GM21515 (cell line): ENCODE results near the gene NR2E3.
"Not testable (repeated sequence)": the region's sequence is repeated elsewhere in the genome, so short reads cannot be mapped to it uniquely, and the experiment has no call there.

Source experiments
- ATAC-seq: cut with Tn5 transposase; IDR thresholded peaks from one replicate; pipeline ENCODE4 v1.9.1; 2021; ENCODE audit not compliant: unreplicated experiment

Gene NR2E3

DNA sequence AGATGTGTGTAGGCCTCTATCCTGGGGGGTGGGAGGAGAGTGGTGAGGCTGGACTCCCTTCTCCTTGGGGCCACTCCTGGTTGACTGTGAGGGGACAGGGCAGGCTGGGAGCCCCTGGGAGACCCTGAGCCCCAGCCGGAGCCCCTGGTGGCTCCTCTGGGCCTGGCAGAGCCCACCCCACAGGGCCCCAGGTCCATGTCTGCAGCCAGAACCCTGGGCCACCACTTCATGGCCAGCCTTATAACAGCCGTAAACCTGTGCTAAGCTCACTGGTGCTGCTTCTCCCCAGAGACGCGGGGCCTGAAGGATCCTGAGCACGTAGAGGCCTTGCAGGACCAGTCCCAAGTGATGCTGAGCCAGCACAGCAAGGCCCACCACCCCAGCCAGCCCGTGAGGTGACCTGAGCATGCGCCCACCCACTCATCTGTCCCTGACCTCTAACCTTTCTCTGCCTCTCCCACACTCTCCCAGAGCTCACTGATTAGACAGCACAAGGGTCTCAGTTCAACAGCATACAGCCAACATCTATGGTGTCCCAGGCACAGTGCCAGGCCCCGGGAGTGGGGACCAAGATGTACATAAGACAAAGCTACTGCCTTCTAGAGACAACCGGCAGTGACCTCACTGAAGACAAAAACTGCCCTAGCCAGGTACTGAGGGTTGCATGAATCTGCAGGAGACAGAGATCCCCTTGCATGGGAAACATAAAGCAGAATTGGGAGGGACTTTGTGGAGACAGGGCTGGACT, 3.5 kb downstream of the NR2E3 start:
- ATAC-seq, result no peak

DNA sequence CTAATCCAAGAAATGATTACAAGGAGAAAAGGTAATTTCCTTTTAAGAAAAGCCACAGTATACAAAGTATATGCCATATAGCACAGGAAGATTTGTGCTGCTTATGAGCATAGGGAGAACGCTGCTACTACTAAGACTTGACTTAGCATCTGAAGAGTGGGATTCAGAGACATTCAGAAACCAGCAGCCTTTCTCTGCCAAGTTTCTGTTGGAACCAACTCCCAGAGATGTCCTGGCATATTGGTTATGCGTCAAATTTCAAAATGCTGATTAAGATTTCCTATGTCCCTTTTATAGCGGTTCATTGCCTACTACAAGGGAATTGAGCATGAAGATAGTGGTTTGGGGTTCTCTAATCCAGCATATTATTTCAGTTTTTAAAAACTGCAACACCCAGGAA, 4.9 kb downstream of the NR2E3 start:
- no peak for ATAC-seq

DNA sequence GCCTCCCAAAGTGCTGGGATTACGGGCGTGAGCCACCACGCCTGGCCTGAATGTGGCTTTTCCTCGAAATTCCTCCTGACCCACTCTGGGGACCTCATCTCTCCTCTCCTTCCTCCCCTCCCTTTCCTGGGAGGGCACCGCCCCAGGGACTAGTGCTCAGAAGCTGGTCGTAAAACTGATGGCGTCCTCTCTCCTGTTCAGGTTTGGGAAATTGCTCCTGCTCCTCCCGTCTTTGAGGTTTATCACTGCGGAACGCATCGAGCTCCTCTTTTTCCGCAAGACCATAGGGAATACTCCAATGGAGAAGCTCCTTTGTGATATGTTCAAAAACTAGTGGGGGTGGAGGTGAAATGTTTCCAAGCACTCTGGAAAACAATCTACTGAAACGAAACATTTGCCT, 7.0 kb downstream of the NR2E3 start:
- ATAC-seq, result no peak

- ATAC-seq, result no peak
Observed at GRCh38 chr15:71820127-71820526, 9.8 kb downstream of the NR2E3 start.

- no peak for ATAC-seq
Observed at GRCh38 chr15:71821547-71822129, 11.3 kb downstream of the NR2E3 start.

- ATAC-seq, result no peak
Observed at GRCh38 chr15:71822890-71823630, 12.7 kb downstream of the NR2E3 start.

- ATAC-seq, result no peak
Observed at GRCh38 chr15:71823801-71824200, 13.4 kb downstream of the NR2E3 start.

DNA sequence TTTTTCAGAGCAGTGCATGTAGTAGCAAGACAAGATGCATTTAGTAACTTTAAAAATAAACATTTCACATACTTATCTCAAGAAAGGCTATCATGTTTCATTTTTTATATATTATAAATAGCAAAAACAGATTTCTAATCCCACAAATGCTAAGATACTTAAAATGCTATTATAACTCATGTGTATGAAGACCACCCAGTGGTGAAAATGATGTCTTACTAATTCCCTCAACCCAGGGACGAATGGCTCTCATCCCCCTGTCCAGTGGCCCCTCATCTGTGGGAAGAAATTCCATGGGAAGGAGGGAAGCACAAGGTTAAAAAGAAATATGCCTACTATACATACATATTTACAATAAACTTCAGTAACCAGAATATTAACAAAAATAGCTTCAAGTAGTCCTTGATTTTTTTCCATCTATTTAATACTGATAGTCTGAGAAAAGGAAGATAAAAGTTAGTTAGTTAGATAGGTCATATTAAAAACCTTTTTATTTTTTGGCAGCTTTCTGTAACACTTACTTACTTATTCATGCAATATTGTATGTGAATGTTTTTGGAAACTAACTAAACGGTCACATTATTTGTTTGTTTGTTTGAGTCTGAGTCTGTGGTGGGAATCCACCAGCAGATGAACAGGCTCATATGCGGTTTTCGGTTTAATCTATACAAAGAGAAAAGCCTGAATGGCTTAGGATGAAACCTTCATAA, 14.8 kb downstream of the NR2E3 start:
- ATAC-seq, result no peak

DNA sequence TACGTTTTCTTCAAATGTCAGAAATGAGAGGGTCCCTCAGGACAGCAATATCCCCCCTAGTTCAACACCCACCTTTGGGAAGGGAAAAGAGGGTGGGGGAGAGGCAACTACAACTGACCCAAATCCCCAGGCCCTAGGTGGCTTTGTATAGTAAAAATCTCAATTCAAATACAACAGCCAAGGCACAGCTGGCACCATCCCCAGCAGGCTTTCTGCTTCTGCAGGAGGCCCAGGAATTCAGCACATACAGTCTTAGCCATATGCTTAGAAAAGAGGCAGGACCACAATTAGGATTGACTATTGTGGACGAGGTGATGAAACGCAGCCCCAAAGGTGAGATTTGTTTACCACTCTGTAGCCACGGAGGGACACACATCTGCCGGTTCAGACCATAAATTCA, 15.8 kb downstream of the NR2E3 start:
- ATAC-seq, result no peak

- no peak for ATAC-seq
Observed at GRCh38 chr15:71830981-71831380, 20.6 kb downstream of the NR2E3 start.

GRCh38 chr15:71841563-71841962, 31.2 kb downstream of the NR2E3 start:
- no peak for ATAC-seq

DNA sequence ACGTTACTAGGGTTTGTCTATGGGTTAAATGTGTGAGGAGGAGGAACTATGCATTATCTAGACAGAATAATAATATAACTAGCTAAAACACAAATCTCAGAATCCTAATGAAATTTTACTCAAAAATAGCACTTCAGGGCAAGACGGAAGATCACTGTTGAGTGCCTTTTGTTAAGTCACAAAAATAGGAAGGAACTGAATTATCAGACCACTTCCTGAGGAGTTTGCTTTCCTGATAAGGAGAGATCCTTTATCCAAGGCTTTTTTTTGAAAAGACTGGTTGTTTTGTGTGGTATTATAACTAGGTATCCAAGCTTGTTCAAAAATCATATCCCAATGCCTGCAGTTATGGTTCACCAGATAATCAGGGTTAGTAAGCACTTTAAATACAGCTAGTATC, 34.6 kb downstream of the NR2E3 start:
- no peak for ATAC-seq

DNA sequence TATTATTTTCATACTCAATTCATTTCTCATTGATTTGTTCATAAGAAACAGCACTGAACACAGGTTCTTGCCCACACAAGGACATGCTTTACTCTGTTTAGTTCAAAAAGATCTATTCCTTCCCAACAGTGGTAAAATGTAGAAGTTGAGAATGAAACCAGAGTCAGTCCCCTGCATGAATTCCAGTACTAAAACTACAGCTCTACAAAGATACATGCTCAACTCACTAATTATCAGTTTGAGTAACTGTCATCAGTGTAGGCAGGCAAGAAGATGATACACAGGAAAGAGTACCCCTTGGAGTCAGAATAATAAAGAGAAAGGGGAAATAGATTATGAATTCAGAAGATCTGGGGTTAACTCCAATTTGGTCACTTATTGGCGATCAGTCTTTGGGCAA, 43.2 kb downstream of the NR2E3 start:
- no peak for ATAC-seq

GRCh38 chr15:71858232-71858631, 47.9 kb downstream of the NR2E3 start:
- not testable (repeated sequence) for ATAC-seq
